GM10847 (cell line): ENCODE measurements around the gene BANK1.

Source experiments
- POLR2A ChIP-seq: IDR thresholded peaks from 2 replicates; pipeline ENCODE4 v1.6.1; 2011; ENCODE audit not compliant: insufficient read length; ENCODE audit errors: extremely low read depth

The BANK1 gene

GRCh38 chr4:101989551-101989950 is 199.0 kb downstream of the BANK1 start:
- no peak for TF ChIP-seq POLR2A

- no peak for TF ChIP-seq POLR2A
These were observed 201.9 kb downstream of the BANK1 start for GRCh38 chr4:101992446-101992845.

DNA sequence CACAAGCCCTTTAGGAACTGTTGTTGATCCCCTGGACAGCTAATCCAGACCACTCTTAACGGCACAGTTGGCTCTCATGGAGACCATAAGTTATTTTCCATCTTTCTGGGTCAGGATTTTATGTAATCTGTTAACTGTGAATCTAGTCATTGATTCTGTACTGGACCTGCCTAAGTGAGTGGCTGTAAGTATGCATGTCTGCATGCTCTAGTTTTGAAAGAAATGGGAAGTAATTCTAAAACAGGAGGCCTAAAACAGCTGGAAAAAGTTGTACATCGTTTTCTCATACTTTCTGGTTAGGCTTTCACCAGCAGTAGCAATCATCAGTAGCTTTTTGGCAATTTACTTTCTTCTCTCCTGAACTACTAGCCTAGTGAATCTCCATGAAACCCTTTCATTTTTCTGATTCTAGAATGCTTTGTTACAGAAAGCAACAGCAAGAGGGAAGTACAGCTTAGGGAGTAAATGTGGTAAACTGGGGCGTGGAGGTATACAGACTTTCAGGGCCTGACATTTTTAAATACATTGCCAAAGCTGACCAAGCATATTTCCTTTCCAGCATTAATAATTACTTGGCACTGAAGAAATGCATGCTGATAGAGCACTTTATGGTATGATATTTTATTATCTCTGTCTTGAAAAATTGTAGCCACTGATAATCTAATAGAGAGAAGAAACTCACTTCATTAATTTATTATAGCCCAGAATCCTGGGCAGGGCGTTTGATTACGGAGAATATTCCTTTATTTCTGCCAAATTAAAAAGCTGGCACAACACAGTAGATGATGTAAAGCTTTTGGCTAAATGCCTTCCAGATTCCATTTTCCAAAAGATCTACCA is 202.7 kb downstream of the BANK1 start:
- no peak for TF ChIP-seq POLR2A

DNA sequence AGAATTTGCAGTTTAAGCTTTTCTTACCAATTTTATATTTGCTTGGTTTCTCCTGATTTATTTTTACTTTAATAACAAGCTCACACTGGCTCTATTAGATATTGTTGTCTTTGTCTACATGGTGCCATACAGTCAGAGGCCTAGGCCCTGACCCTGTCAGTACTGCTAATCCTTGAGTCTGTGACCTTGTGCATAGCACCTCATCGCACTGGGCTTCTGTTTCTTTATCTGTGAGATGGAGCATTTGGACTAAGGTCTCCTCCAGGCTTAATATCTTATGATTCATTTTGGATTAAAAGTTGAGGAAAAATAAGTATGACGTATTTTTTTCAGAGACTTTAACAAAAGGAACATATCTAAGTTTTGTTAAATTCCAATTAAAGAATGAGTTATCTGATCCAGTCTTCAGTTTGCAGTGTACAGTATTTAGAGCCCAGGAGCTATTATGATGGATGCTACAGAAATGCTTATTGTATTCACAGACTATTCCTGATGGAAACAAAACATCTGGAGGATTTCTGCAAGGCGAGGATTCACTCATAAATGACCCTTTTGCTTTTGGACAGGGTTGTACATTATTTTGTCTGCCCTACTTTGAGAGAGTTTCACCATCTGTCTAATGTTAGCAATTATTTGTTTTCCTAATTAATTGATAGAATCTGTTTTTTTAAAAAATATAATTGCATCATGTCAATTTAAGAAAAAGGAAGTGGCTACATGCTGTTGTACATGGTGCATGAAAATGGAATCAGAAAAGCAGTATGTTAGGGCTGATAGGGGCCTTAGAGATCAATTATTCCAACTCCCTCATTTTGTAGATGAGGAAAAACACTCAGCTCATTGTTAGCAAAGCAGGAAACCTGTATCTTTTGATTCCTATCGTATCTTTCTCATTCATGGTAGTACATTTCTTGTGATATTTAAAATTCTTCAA is 203.6 kb downstream of the BANK1 start:
- no peak for TF ChIP-seq POLR2A

DNA sequence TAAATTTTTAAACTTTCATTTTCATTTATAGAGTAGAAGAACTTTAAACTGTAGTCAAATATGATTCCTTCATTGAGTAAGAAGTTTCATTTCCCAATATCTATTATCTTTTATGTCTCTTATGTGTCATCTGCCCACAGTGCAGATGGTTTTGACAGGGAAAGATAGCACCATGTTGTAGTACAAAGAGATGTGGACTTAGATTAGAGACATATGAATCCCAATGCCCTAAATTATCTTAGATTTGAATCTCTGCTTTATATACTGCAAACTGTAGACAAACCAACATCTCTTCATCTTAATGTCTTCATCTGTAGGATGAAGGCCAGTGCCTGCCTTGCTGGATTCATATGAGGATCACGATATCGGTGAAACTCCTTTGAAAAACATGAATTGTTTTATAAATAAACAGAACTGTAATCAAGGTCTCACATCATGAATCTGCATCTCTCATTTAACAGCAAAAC is 217.5 kb downstream of the BANK1 start:
- TF ChIP-seq POLR2A = no peak

- no peak for TF ChIP-seq POLR2A
These were observed 218.2 kb downstream of the BANK1 start for GRCh38 chr4:102008711-102009110.

- TF ChIP-seq POLR2A = no peak
These were observed 231.8 kb downstream of the BANK1 start for GRCh38 chr4:102022343-102022742.

GRCh38 chr4:102027961-102028360 is 237.4 kb downstream of the BANK1 start:
- no peak for TF ChIP-seq POLR2A

GRCh38 chr4:102031406-102031805 is 240.9 kb downstream of the BANK1 start:
- TF ChIP-seq POLR2A = no peak

GRCh38 chr4:102036016-102036415 is 245.5 kb downstream of the BANK1 start:
- TF ChIP-seq POLR2A = no peak

GRCh38 chr4:102036619-102037376 is 246.3 kb downstream of the BANK1 start:
- no peak for TF ChIP-seq POLR2A

DNA sequence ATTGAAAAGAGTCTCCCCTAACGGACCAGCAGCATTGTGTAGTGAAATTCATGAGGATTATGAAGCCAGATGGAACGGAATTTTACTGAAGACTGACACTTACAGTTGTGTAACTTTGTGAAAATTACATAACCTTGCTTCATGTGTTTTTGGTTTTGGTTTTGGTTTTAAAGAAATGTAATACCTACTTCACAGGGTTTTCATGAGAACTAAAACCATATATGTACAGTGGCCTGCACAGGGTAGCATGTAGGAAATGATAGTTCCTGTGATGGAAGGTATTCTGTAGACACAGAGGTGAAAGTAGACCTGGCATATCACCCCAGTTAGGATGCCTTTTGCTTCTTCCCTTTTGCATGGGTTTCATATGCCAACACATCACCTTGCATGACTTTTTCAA is 247.0 kb downstream of the BANK1 start:
- TF ChIP-seq POLR2A = no peak

GRCh38 chr4:102042871-102043802 is 252.6 kb downstream of the BANK1 start:
- no peak for TF ChIP-seq POLR2A

DNA sequence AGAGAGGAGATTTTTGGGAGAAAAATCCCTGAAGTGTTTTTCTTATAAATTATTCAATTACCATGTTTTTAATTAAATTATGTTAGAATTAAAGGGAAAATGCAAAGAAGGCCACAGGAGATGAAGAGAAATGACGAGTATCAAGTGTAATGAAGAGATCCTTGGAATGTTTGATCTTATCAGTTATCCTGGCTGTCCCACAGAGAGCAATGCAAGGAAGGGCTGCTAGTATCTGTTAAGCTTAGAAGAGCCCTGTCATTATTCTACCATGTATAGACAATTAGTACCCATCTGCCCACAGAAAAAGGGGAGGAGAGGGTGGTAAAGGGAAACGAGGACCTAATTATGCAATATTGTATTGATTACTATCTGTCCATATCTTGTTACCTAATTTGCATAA is 257.1 kb downstream of the BANK1 start:
- no peak for TF ChIP-seq POLR2A
